Dendritic cell treated with granulocyte-macrophage colony-stimulating factor and Interleukin-4, amounts not matched to agents 40 ng/mL and 50 ng/mL, for 4 days (primary cell): ENCODE data around the gene MT1X.
"Not testable (repeated sequence)": the region's sequence is repeated elsewhere in the genome, so short reads cannot be mapped to it uniquely, and the experiment has no call there.

Source experiments
- H3K27ac Mint-ChIP-seq: one replicate; pipeline ENCODE4 v1.8.0; 2022; ENCODE audit warnings: mild to moderate bottlenecking, mixed read lengths
- H3K27me3 Mint-ChIP-seq: one replicate; pipeline ENCODE4 v1.8.0; 2022; ENCODE audit warnings: mild to moderate bottlenecking, mixed read lengths
- H3K36me3 Mint-ChIP-seq: one replicate; pipeline ENCODE4 v1.8.0; 2022; ENCODE audit warnings: low read depth, mixed read lengths
- H3K4me1 Mint-ChIP-seq: one replicate; pipeline ENCODE4 v1.8.0; 2022; ENCODE audit warnings: low read depth, mixed read lengths
- H3K4me3 Mint-ChIP-seq: one replicate; pipeline ENCODE4 v1.8.0; 2022; ENCODE audit warnings: mild to moderate bottlenecking, moderate library complexity, mixed read lengths
- H3K9me3 Mint-ChIP-seq: one replicate; pipeline ENCODE4 v1.8.0; 2022; ENCODE audit warnings: mixed read lengths
- intact Hi-C: fragments of 100-400 bp; cut with micrococcal nuclease; formaldehyde crosslinking; loops from one replicate; pipeline ENCODE4 v1.15.0; 2022

MT1X gene

DNA sequence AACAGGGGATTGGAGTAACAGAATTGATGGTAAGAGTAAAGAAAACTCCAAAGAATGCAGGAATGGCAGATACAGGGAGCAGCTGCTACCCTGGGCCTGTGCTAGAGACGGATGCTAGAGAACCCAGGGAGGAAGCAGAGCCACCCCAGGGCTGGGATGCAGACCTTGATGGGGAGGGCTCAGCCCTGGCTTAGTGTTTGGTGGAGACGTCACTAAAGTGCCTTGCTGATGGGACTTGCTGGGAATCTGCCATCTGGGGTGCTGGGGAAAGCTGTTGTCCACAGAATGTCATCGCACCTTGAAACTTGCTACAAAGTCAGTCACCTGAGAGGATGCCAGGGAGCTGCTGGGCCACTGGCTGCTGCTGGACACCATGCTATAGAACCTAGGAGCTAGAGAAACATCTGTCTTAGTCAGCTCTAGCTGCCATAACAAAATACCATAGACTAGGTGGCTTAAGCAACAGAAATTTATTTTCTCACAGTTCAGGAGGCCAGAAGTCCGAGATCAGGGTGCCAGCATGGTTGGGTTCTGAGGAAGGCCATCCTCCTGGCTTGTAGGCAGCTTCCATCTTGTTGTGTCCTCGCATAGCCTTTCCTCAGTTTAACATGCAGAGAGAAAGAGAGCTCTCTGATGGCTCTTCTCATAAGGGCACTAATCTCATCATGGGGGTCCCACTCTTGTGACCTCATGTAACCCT lies 15.3 kb downstream of the MT1X start:
- H3K9me3 Mint-ChIP-seq, result no peaks in the 10 kb centered on the region
- H3K36me3 Mint-ChIP-seq, result no peaks in the 10 kb centered on the region

DNA sequence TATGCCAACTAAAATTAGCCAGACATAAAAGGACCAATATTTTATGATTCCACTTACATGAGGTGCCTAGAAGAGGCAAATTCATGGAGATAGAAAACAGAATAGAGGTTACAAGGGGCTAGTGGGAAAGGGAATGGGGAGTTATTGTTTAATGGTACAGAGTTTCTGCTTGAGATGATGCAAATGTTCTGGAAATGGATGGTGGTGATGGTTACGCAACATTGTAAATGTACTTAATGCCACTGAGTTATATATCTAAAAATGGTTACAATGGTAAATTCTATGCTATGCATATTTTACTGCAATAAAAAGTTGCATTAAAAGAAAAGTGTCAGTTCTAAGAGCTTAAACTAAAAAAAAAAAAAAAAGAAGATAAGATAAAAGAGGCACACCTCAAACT lies 17.9 kb downstream of the MT1X start:
- H3K27me3 Mint-ChIP-seq, result peaks cover 5% of the 10 kb centered on the region
- no peaks in the 10 kb centered on the region for H3K4me1 Mint-ChIP-seq
- intact Hi-C loops, result loop anchor here (5.0 kb wide), 1 partner anchor 188 kb away; no protein-coding TSS in a partner anchor
- no peak overlapping the region for H3K4me3 Mint-ChIP-seq
- H3K36me3 Mint-ChIP-seq, result no peaks in the 10 kb centered on the region
- no peak overlapping the region for H3K27ac Mint-ChIP-seq
- no peaks in the 10 kb centered on the region for H3K9me3 Mint-ChIP-seq

More for the DNA sequence above, 15.3 kb downstream of the MT1X start:
- H3K4me1 Mint-ChIP-seq, result no peaks in the 10 kb centered on the region
- intact Hi-C loops, result no loop called here
- H3K27me3 Mint-ChIP-seq, result peaks cover 5% of the 10 kb centered on the region
- no peak overlapping the region for H3K4me3 Mint-ChIP-seq
- H3K27ac Mint-ChIP-seq, result no peak overlapping the region

DNA sequence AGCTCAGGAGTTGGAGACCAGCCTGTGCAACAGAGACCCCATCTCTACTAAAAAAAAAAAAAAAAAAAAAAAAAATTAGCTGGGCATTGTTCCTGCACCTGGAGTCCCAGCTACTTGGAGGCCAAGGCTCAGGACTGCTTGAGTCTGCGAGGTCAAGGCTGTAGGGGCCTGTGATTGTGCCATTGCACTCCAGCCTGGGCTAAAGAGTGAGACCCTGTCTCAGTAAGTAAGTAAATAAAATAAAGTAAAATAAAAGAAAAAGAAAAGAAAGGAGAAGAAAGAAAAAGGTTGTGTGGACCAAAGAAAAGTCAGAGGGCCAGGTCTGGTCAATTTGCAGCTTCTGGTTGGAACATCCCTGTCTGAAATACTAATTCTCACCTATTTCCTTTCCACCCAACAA lies 18.4 kb downstream of the MT1X start:
- H3K4me3 Mint-ChIP-seq, result no peak overlapping the region
- intact Hi-C loops, result loop anchor here (5.0 kb wide), 1 partner anchor 188 kb away; no protein-coding TSS in a partner anchor
- H3K27ac Mint-ChIP-seq, result no peak overlapping the region
- H3K9me3 Mint-ChIP-seq, result no peaks in the 10 kb centered on the region
- H3K4me1 Mint-ChIP-seq, result no peaks in the 10 kb centered on the region
- no peaks in the 10 kb centered on the region for H3K36me3 Mint-ChIP-seq
- H3K27me3 Mint-ChIP-seq, result peaks cover 5% of the 10 kb centered on the region

DNA sequence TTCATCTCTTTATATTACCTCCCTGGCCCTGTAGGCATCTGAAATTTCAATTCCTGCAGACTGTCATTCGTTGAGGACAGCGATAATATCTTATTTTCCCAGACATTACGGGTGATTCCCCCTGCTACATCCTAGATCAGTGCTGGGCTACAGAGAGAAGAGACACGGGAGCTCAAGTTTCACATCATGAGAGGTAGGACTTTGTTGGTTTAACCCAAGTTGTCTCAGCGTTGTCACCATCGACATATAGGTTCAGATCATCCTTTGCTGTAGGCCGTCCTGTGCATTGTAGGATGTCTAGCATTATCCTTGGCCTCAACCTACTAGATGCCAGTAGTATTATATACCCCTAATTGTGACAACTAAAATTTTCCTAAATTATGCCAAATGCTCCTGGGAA lies 19.3 kb downstream of the MT1X start:
- no peaks in the 10 kb centered on the region for H3K9me3 Mint-ChIP-seq
- no peak overlapping the region for H3K27ac Mint-ChIP-seq
- no peaks in the 10 kb centered on the region for H3K36me3 Mint-ChIP-seq
- H3K4me1 Mint-ChIP-seq, result no peaks in the 10 kb centered on the region
- intact Hi-C loops, result loop anchor here (5.0 kb wide), 1 partner anchor 189 kb away; no protein-coding TSS in a partner anchor
- peaks cover 5% of the 10 kb centered on the region for H3K27me3 Mint-ChIP-seq
- no peak overlapping the region for H3K4me3 Mint-ChIP-seq

DNA sequence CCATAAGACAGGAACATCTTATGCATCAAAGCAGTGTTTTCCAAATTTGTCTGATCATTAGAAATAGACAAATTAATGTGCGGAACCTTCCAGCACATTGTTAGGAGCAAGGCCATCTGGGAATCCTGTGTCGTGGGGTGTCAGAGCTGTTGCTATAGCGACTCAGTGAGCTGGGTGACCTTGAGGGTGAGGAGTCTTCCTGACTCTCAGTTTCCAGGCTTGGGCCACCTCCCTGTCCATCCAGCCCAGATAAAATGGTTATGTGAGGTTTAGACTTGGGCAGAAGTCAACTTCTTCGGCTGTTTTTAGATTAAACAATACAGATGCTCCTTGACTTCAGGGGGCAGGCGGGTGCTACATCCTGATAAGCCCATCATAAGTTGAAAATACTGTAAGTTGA lies 20.6 kb downstream of the MT1X start:
- intact Hi-C loops, result loop anchor here (1.0 to 5.0 kb wide), 3 partner anchors 102 to 191 kb away; no protein-coding TSS in a partner anchor
- no peak overlapping the region for H3K4me3 Mint-ChIP-seq

DNA sequence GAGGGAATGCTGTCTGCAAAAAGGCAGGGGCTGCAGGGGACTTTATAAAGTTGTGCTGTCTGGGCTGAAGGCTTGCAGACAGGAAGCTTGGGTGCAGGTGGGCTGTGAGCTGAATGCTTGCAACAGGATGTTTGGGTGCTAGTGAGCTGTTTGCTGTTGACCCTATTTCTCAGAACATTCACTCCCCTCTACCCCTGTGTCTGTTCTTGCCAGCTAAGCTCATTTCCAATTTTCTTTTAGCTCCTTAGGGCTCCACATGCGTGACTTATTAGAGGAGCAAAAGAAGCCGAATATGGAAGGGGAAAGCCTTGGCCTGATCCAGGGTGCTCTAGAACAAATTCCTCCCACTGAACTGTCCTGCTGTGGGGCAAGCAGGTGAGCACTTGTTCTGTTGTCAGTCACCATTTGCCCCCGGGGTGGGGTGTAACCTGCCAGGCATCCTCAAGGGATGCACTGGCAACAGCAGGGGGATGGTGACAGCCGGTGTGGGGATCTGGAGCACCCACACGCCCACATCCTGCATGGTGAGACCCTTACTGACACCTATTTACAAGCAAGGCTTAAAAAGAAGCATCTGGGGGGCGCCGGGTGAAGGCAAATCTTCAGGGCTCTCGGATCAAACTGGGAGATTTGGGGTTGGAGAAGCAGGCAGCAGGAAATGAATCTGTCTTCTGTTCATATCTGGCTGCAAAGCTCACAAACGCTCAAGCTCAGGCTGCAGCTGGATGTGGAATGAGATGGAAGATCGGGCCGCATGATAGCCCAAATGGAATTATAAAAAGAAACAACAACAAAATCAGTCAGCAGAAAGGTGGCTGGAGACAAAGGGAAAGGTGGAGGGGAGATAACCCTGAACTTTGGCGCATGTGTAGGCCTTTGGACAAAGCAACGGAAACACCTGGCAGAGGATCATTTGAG lies 26.5 kb downstream of the MT1X start:
- Mint-ChIP-seq H3K27ac (no peak overlapping the region), H3K9me3 (no peaks in the 10 kb centered on the region), H3K4me1 (no peaks in the 10 kb centered on the region), H3K36me3 (no peaks in the 10 kb centered on the region), H3K4me3 (no peak overlapping the region), H3K27me3 (peaks cover 1% of the 10 kb centered on the region)
- intact Hi-C loops, result no loop called here

More for the DNA sequence above, 20.6 kb downstream of the MT1X start:
- peaks cover 3% of the 10 kb centered on the region for H3K27me3 Mint-ChIP-seq
- no peaks in the 10 kb centered on the region for H3K9me3 Mint-ChIP-seq
- no peak overlapping the region for H3K27ac Mint-ChIP-seq
- H3K4me1 Mint-ChIP-seq, result no peaks in the 10 kb centered on the region
- no peaks in the 10 kb centered on the region for H3K36me3 Mint-ChIP-seq

DNA sequence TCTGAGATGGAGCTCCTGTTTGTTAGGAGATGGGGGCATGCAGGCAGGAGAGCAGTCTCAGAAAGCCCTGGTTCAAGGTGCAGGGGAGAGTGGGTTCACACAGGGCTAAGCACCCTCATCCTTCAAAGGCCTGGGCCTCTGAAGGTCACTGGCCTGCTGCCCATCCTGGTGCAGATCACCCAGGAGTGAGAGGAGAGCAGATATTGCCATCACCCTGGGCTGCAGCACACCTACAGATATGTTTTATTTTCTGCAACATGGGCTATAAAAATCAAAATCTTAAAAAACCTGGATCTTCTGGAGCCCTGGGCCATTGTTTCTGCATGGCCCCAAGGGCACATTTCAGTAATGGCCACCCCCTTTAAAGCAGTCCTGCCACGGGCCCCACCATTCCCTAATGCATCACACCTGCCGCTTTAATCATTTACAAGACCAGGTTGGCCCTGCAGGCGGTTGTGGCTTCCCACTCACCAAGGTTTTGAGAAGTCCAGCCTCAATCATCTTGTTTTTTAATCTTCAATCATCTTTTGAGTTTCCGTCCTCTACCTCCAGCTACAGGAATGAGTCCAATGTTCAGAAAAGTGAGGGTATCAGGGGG lies 27.3 kb downstream of the MT1X start:
- H3K36me3 Mint-ChIP-seq, result no peaks in the 10 kb centered on the region
- intact Hi-C loops, result no loop called here
- no peak overlapping the region for H3K27ac Mint-ChIP-seq
- no peaks in the 10 kb centered on the region for H3K9me3 Mint-ChIP-seq
- peaks cover 1% of the 10 kb centered on the region for H3K27me3 Mint-ChIP-seq
- H3K4me1 Mint-ChIP-seq, result no peaks in the 10 kb centered on the region
- H3K4me3 Mint-ChIP-seq, result no peak overlapping the region

DNA sequence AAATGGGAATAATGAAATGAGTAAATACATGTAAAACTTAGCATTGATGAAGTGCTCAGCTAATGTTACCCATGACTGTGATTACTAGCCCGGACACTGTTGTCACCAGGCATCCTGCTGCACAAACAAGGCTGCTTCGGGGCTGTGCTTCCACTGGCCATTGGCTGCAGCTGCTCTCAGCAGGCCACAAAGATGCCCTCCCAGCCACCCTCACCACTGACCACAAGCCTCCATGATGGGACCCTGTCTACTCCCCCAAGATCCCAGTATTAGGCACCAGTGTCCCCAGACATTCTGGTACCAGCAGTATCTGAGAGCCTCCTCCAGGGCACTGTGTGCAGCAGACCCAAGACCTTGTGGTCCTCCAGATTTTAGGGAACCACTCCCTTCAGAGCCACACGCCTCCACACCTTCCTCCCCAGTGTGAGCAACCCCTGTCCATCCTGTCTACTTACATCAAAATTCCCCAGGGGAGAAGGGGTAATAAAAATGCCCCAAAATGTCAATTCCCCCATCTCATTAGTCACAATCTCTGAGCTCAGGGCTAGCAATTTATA lies 28.0 kb downstream of the MT1X start:
- H3K27ac Mint-ChIP-seq, result no peak overlapping the region
- H3K27me3 Mint-ChIP-seq, result peaks cover 1% of the 10 kb centered on the region
- no peaks in the 10 kb centered on the region for H3K4me1 Mint-ChIP-seq
- no peak overlapping the region for H3K4me3 Mint-ChIP-seq
- H3K9me3 Mint-ChIP-seq, result no peaks in the 10 kb centered on the region
- intact Hi-C loops, result no loop called here
- no peaks in the 10 kb centered on the region for H3K36me3 Mint-ChIP-seq

DNA sequence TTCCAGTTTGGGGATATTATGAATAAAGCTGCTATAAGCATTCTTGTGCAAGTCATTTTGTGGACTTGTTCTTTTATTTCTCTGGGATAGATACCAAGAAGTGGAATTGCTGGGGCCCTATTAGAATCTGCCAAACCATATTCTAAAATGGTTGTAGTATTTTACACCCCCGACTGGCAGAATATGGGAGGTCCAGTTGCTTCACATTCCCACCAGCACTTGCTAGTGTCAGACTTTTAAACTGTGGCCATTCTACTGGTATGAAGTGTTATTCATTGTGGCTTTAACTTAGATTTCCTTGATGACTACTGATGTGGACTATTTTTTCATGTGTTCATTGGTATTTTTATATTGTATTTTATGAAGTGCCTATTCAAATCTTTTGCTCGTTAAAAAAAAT lies 29.6 kb downstream of the MT1X start:
- Mint-ChIP-seq H3K27me3 (peaks cover 1% of the 10 kb centered on the region), H3K27ac (no peak overlapping the region), H3K4me3 (no peak overlapping the region), H3K4me1 (no peaks in the 10 kb centered on the region), H3K9me3 (no peaks in the 10 kb centered on the region), H3K36me3 (no peaks in the 10 kb centered on the region)
- intact Hi-C loops, result no loop called here

DNA sequence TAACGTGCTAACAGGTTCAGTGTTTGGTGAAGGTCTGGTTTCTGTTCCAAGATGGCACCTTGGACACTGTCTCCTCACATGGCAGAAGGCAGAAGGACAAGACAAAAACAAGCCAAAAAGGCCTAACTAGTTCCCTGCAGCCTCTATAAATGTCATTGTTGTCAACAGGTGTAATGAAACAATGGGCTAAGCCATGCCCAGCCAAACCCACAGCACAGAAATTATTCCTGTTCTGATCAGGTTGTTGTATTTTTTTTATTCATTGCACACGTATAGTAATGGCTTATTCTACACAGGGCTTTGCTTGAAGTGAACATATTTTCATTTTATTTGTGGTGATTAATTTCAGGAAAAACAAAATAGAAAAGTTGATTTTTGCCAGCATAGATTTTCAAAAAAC lies 31.5 kb downstream of the MT1X start:
- H3K9me3 Mint-ChIP-seq, result no peaks in the 10 kb centered on the region
- H3K4me3 Mint-ChIP-seq, result no peak overlapping the region
- intact Hi-C loops, result no loop called here

DNA sequence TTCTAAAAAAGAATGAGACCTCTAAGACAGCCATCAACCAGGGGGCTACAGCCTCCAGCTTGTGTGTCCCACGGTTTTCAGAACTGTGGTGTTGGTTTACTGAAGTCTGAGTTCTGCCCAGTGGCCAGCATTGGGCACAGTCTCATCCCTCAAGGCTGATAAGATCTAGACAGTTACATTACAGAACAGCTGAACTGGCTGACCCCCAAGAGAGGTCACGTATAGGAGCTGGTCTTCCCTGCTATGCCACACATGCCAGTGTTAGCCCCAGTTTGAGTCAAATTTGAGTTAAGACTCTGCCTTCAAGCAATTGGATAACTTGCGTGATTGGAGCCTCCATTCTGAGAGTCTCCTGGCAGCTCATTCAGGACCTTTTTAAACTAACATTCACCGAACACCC lies 32.9 kb downstream of the MT1X start:
- Mint-ChIP-seq H3K27ac (no peak overlapping the region), H3K36me3 (no peaks in the 10 kb centered on the region), H3K4me3 (no peak overlapping the region), H3K4me1 (no peaks in the 10 kb centered on the region), H3K9me3 (no peaks in the 10 kb centered on the region), H3K27me3 (peaks cover 1% of the 10 kb centered on the region)
- intact Hi-C loops, result no loop called here

More for the DNA sequence above, 31.5 kb downstream of the MT1X start:
- Mint-ChIP-seq H3K4me1 (no peaks in the 10 kb centered on the region), H3K36me3 (no peaks in the 10 kb centered on the region), H3K27ac (no peak overlapping the region), H3K27me3 (peaks cover 1% of the 10 kb centered on the region)

DNA sequence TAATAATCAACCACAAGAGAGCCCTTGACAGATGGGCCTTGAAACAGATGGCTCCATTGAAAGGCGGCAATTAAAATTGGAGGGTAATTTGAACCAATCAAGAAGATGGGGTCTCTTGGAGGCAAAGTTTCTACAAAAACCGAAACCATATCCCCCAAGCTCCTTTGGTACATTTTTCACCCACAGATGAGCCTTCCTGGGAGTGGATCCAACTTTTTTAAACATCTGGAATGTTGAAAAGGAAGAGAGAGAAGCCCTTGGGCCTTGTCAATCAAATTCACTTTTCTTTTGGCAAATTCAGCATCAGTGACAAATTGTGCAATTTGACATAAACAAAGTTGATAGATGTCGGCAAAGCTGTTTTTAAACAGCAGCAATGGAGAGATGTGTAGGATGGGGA lies 34.5 kb downstream of the MT1X start:
- H3K27me3 Mint-ChIP-seq, result peaks cover 3% of the 10 kb centered on the region
- no peaks in the 10 kb centered on the region for H3K9me3 Mint-ChIP-seq
- H3K4me1 Mint-ChIP-seq, result no peaks in the 10 kb centered on the region
- intact Hi-C loops, result no loop called here
- H3K4me3 Mint-ChIP-seq, result no peak overlapping the region
- H3K36me3 Mint-ChIP-seq, result no peaks in the 10 kb centered on the region
- H3K27ac Mint-ChIP-seq, result no peak overlapping the region

DNA sequence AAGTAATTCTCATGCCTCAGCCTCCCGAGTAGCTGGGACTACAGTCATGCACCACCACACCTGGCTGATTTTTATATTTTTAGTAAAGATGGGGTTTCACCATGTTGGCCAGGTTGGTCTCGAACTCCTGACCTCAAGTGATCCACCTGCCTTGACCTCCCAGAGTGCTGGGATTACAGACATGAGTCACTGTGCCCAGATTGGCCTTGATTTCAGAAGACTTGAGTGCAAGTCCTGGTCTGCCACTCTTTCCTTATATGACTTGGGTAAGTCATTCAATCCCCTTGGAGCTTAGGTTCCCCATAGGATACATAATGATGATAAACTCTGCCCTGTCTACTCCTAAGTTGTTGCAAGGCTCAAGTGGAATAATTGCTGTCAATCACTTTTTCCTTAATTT lies 35.3 kb downstream of the MT1X start:
- H3K27me3 Mint-ChIP-seq, H3K4me3 Mint-ChIP-seq, intact Hi-C loops, H3K9me3 Mint-ChIP-seq, H3K4me1 Mint-ChIP-seq, H3K27ac Mint-ChIP-seq, H3K36me3 Mint-ChIP-seq: not testable (repeated sequence)
